Left colon (tissue), 2 donors: ENCODE data around the gene LYL1. TPM values are rescaled to one million over a fixed set of nuclear protein-coding genes. Genes with fewer than 3 reads are reported as not detected.

ENCODE experiments used
- ATAC-seq: fragments of 200-7000 bp; cut with Tn5 transposase; one replicate; pipeline ENCODE4 v1.9.1; 2020; ENCODE audit warnings: mild to moderate bottlenecking, moderate library complexity
- DNase-seq, 2 donors: peaks; one replicate each; pipeline ENCODE4 v3.0.0-alpha.2; 2020
- intact Hi-C, 2 donors: fragments of 100-400 bp; cut with DNase I in 1 of 2; cut with micrococcal nuclease in 1 of 2; formaldehyde crosslinking; loops; one replicate each; pipeline versions ENCODE4 v1.11.2 to v1.14.0; 2022; cut with DNase I, micrococcal nuclease
- total RNA-seq, 2 donors: library from RNA; stranded (reverse); fragmentation: NEBNext Ultra II Directional; extraction: Animal tissue kit (Norgen Biotek cat#: 25700); gene quantifications; one replicate each; pipeline ENCODE4 v1.2.1, GENCODE V29; 2021
- donor health status: DM: no; HTN: no; CAD: no.
- donor health status: DM: yes; HTN: yes; CAD: no.

LYL1 gene
- total RNA-seq, 2 donors from 2014 or later: 2.0 to 4.5 TPM

DNA sequence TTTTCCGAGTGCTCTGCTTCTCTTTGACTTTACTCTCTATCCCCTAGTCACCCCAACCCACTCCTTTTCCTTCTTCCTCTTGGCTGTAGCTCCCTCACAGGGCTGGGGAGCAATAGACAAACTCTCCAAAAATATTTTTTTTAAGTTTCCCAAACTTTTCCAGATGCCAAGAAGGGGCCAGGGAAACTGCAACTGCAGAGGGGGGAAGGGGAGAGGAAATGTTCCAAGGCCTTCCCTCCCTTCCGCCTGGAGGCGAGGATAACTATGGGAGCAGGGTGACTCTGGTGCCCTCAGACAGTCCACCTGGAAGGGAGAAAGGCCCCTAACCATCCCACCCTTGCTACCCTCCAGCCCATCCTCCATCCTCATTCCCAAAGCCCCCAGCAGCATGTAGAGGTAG is 49.4 kb downstream of the LYL1 start:
- intact Hi-C loops: no loop called here
- DNase-seq: no peak
- no peak for ATAC-seq

DNA sequence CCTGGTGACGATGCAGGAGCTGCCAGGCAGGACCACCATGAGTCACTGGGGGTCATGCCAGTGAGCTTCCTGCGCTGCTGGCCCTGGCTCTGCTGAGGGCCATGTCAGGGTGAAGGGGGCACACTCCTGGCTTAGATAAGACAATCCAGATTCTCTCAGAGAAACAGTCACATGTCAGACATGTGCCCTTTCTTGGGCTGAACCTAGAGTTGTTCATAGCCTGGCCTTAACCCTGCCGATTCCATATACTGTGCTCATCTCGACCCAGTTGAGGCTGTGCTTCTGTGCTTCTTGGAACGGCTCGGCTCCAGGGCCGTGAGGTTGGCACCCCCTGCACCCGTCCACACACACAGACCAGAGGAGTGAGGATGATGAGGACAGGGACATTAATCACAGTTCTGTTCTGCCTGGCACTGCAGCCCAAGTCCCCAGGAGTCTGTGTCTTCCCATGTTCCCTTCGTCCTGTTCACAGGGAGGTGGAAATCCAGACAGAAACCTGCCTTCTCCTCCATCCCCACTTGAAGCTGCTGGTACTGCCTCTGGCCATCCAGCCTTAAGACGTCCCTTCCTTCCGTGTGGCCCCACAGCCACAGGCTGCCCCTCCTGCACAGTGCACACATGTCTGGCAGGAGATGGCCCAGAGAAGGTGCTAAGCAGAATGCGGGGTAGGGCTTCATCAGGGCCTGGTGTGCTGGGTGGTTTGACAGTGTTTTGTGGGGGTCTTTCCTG is 50.0 kb downstream of the LYL1 start:
- no peak for ATAC-seq
- intact Hi-C loops: no loop called here
- no peak for DNase-seq

DNA sequence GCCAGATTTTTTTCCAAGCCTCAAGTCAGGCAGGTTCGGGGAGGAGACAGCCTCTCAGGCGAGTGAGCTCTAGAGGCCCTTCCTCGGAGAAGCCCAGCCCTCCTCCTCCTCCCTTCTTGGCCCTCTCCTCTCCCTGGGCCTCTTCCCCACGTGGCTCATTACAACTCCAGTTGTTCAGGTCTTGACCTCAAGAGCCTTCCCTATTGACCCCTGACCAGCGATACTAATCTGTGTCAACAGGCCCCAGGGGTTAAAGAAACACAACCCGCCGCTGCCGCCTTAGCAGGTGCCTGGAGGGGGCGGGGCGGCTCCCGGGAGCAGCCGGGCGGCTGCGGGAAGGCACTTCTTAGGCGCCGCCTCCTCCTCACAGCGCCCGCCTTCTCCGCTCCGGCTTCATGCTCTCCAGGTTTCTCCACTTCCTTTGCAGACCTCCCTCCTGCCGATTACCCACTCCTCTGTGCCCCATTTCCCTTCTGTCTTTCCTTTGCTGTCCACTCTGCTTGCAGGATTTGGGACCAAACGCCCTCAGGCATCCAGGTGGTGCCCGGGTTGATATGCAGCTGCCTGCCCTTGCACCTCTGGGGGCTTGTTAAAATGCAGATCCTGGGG is 51.0 kb downstream of the LYL1 start:
- ATAC-seq: peak; percentile 84
- DNase-seq: peak; percentile 77 to 85
- intact Hi-C loops: no loop called here

DNA sequence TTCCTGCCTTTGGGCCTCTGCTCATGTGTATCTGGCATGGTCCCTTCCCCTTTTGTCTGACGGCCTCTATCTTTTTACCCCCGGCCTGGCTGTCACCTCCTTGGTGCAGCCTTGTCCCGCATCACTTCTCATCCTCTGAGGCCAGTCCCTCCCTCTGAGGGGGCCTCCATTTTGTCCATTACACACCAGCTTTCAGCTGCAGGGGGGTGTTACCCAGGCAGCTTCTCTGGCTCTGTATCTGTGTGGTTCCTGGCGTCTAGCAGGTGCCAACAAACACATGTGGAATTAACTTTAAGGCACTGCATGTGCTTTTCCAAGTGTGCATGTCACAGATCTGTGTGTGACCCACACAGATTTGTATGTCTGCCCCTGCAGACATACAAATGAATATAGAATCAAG is 52.4 kb downstream of the LYL1 start:
- DNase-seq: no peak
- intact Hi-C loops: no loop called here
- no peak for ATAC-seq

Other genes starting within 250 kb of the LYL1 start
- 10 to 100 TPM; 27.7 to 39.4 TPM for gene DNASE2, start 221.4 kb downstream of the LYL1 start, total RNA-seq
- gene KLF1, start 215.7 kb downstream of the LYL1 start, total RNA-seq: not detected
- 10 to 100 TPM; 20.8 to 22.8 TPM for gene GCDH, start 211.7 kb downstream of the LYL1 start, total RNA-seq
- not detected for gene SYCE2, start 183.6 kb downstream of the LYL1 start, total RNA-seq
- gene FARSA, start 169.1 kb downstream of the LYL1 start, total RNA-seq: 10 to 100 TPM; 42.4 to 61.2 TPM
- gene CALR, start 164.2 kb downstream of the LYL1 start, total RNA-seq: 100 to 1,000 TPM; 550 to 739 TPM
- gene RAD23A, start 157.0 kb downstream of the LYL1 start, total RNA-seq: 10 to 100 TPM; 70.9 to 80.3 TPM
- gene GADD45GIP1, start 145.6 kb downstream of the LYL1 start, total RNA-seq: 10 to 100 TPM; 13.1 to 17.5 TPM
- under 1 TPM; 0.18 to 0.50 TPM for gene DAND5, start 133.3 kb downstream of the LYL1 start, total RNA-seq
- gene NFIX, start 107.4 kb downstream of the LYL1 start, total RNA-seq: 10 to 100 TPM; 49.8 to 61.7 TPM
- 10 to 100 TPM; 22.0 to 23.6 TPM for gene TRMT1, start 13.9 kb upstream of the LYL1 start, total RNA-seq
- 10 to 100 TPM; 56.1 to 67.2 TPM for gene NACC1, start 15.4 kb upstream of the LYL1 start, total RNA-seq
- 10 to 100 TPM; 48.0 to 66.0 TPM for gene STX10, start 47.5 kb upstream of the LYL1 start, total RNA-seq
- gene IER2, start 47.6 kb upstream of the LYL1 start, total RNA-seq: 100 to 1,000 TPM; 116 to 155 TPM